Activated CD4-positive, alpha-beta T cell treated with anti-CD3 and anti-CD28 coated beads for 4 hours (primary cell): ENCODE measurements around the gene GREB1.

Experiments
- DNase-seq, 2 donors: peaks; one replicate each; pipeline ENCODE4 v3.0.0-alpha.2; 2020

Gene GREB1

DNA sequence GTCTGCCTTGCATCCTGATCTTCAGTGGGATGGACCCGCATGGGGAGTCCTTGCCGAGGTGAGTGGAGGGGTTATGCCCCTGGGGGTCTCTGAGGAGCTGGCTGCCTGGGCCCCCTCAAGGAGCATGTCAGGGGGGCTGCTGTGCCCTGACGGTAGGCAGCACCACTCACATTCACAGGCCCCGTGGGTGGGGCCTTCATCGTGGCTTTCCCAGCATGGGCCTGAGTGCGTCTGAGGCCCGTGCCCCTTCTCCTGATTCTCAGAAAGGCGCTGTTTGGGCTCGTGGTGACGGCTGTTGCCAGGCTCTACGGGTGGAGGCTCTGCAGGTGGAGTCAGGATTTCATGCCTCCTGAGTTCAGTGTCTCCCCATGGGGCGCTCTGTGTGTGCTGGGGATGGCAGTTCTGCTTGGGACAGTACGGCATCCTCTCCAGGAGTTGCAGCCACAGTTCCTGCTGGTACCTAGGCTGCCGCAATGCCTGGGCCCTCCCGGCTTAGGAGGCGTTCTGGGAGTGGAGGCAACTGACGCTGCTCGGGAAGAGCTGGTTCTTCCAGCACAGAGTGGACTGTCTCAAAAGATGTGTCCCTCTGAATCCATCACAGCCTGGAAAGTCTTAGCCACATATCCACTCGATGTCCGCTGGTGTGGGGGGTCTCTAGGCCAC is 78.8 kb downstream of the GREB1 start:
- no peak for DNase-seq

DNA sequence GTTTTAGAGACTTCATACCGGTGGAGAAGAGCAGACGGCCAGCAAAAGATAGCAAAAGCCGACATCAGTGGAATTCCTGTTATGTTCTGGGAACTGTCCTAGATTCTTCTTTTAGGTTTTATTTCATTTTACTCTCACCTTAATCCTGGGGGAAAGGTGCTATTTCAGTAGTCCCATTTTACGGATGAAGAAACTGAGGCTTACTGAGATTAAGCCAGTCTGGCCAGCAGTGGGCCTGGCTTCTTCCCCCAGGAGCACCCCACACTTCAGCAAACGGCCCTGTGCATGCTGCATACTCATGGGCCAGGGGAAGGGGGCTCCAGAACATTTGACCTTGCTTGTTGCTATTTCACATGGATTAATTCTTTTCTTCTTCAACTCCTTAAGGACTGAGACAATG is 79.5 kb downstream of the GREB1 start:
- no peak for DNase-seq

DNA sequence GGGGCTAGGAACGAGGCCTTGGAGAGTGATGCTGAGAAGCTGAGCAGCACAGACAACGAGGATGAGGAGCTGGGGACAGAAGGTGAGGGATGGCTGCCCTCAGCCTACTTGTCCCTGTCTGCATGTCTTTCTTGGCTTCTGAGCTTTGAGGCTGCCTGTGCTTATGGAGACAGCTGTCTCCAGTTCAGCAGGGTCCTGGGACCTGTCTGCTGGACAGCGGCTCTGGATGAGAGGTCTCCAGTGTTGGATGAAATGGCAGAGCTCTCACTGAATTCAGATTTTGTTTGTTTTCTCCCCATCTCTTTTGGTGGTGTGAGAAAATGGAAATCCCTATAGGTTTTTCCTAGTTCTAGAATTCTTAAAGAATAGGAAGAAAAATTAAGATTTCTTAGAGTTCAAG is 81.4 kb downstream of the GREB1 start:
- no peak for DNase-seq

DNA sequence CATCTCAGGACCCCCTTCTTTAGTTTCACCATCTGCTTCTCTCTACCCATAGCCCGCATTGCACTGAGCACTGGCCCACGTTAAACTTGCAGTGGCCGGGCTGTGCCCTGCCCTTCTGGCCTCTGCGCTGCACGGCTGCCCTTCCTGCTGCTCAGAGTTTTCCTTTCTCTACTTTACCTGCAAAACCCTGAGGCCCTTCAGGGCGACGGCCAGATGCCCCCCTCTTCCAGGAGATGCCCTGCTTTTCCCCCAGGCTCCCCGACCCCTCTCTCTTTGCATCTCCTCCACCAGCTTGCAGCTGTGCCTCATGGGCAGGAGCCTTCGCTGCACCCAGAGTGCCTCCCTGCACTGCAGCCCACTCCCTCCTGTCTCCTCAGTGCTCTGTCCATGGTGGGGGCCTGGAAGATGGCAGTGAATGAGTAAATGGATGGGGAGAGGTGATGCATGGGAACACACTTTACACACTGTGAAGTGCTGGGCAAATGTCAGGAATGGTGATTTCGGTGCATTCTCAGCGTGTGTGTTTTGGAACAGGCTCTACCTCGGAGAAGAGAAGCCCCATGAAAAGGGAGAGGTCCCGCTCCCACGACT is 82.3 kb downstream of the GREB1 start:
- no peak for DNase-seq

DNA sequence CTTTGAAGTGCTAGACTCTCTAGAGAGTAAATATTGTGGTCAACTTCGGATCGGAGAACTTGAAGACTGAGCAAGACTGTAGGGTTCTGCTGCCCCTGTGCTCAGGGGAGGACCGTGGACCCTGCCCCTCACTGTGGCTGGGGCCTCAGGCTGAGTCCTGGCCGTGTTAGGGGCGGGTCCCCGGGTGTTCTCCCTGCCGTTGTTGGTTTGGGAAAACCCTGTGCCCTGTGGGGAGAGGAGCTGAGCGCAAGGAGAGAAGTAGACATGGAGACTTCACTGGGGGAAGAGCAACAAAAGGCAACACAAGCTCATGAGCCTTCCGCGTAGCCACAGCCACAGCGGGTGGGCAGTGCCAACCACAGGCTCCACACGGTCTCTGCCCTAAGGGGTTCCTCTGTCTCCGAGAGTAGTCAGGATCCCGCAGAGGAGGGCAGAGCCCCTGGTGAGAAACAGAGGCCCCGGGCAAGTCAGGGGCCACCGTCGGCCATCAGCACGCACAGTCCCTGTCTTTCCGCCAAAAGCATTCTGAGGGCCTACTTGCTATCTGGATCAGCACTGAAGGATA is 83.1 kb downstream of the GREB1 start:
- no peak for DNase-seq

DNA sequence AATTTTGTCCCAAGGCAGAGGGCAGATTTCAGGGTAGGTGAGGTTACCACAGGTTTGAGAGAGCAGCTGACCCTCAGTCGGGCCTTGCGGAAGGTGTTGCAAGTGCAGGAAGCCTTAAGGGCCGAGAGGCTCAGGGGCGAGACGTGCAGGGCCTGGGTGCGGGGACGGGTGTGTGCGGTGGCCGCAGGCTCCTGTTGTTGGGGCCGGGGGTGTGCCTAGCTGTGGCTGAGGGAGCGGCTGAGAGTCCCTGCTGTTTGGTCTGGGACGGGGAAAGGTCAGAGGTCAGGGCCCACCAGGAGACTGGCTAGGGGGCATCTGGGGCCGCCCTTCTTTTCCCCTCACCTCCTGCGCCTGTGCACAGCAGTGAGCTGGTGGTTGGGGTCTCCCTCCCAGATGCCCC is 83.7 kb downstream of the GREB1 start:
- no peak for DNase-seq

DNA sequence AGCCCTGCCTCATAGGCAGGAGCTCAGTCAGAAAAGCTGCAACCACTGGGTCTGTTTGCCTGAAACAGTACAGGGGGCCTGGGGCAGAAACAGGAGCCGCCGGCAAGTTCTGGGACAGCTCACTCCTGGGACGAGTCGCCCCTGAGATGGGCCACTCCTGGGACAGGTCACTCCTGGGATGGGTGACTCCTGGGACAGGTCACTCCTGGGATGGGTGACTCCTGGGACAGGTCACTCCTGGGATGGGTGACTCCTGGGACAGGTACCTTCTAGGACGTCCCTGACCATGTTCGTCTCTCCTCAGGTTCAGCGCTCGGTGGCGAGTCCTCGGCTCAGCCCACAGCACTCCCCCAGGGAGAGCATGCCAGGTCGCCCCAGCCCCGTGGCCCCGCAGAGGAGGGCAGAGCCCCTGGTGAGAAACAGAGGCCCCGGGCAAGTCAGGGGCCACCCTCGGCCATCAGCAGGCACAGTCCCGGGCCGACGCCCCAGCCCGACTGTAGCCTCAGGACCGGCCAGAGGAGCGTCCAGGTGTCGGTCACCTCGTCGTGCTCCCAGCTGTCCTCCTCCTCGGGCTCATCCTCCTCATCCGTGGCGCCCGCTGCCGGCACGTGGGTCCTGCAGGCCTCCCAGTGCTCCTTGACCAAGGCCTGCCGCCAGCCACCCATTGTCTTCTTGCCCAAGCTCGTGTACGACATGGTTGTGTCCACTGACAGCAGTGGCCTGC is 84.3 kb downstream of the GREB1 start:
- DNase-seq = no peak

DNA sequence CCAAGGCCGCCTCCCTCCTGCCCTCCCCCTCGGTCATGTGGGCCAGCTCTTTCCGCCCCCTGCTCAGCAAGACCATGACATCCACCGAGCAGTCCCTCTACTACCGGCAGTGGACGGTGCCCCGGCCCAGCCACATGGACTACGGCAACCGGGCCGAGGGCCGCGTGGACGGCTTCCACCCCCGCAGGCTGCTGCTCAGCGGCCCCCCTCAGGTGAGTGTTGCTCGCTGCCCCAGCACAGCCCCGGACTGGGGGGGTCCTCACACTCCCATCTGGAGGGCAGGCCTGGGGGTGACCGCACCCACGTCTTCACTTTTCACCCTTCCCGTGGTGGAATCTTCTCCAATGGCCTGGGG is 84.8 kb downstream of the GREB1 start:
- DNase-seq = no peak

DNA sequence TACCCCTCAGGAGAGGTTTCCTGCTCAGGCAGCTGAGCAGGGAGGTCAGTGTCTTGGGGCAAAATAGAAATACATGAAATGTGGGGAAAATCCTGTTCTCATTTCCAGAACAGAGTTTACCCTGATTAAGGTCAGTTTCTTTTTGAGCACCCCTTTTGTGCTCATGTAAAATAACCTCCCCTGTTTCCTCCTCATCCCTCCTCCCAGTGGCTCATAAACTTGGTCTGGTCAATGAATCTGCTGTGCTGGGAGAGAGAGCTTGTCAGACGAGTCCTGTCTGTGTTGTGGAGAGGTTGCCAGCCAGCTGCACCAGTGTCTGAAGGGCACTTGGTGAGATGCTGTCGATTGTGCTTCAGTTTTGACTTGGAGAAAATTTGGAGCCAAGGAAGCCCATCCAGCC is 87.6 kb downstream of the GREB1 start:
- DNase-seq = no peak

DNA sequence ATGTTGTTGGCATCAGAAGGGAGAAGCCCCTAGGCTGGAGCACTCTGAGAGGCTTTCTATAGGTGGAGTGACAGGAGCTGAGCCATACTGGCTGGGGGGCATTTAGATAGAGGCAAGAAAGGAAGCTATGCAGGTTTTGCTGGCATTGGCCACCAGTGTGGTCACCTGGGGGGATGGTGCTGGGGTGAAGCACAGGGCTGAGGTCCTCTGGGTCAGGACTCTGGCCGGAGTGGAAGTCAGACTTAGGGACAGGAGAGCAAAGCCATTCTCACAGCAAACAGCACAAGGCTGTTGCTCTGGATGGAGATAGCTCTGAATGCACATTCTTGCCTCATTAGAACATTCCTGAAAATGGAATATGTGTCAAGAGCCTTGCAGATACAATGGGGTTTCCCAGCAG is 88.8 kb downstream of the GREB1 start:
- DNase-seq = no peak

DNA sequence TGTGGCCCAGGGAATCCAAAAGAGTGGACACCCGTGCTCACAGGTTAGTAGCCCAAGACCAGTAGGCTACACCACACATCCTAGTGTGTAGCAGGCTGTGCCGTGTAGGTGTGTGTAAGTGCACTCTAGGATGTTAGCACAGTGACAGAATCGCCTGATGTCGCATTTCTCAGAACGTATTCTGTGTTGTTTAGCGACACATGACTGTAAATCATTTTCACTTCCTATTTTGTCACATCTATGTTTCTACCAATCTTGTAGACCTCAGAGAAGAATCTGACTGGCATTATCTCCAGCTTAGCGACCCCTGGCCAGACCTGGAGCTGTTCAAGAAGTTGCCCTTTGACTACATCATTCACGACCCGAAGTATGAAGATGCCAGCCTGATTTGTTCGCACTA is 91.0 kb downstream of the GREB1 start:
- no peak for DNase-seq

DNA sequence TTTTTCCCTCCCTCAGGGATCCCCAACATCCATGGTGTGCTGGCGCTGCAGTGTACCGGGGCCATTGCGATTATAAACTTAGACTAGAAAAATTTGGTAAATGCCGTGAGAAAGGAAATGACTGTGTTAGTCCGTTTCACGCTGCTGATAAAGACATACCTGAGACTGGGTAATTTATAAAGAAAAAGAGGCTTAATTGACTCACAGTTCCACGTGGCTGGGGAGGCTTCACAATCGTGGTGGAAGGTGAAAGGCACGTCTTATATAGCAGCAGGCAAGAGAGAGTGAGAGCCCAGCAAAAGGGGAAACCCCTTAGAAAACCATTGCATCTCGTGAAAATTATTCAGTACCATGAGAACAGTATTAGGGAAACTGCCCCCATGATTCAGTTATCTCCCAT is 91.8 kb downstream of the GREB1 start:
- DNase-seq = no peak

DNA sequence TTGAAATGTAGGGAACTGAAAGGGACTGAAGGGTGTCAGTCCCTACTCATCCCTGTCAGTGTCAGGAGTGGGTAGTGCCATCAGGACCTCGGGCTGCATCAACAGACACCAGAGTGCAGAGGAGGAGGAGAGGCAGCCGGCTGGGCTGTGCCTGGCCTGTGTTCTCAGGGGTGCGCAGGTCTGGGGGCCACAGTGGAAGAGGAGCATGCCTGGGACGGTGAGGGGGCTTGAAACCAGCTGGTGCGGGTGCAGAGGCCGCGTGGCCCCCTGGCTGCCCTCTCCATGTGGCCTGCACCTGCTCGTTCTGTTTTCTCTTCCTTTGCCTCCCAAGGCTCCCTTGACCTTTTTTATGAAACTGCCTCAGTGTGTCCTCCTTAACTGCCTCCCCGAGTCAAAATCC is 94.8 kb downstream of the GREB1 start:
- no peak for DNase-seq

DNA sequence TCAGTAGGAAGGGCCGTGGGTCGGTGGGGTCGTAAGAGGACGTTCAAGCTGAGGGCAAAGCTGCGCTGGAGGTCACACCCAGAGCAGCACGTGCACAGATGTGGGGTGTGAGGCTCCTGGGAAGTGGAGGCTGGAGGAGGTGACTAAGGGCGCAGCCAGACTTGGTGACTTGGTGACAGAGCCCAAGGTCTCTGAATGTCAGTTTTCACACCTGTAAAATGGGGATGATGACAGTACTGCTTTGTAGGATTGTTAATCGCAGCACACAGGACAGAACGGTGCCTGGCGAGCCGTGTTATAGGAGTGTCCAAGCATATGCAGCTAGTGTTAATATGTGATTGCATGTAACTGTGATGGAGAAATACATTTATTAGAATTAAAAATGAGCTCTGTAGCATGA is 95.4 kb downstream of the GREB1 start:
- DNase-seq = no peak

DNA sequence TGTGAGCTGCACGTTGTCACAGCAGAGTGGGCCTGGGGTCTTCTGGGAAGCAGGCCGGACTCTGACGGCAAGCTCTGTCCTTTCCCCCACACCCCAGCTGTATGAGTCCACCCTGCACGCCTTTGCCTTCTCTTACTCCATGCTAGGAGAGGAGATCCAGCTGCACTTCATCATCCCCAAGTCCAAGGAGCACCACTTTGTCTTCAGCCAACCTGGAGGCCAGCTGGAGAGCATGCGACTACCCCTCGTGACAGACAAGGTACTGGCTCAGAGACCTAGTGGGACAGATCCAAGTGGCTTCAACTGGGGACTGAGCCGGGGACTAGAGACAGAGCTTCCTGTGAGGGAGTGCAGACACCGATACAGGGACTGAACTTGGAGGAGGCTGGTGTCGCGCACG is 96.0 kb downstream of the GREB1 start:
- no peak for DNase-seq

DNA sequence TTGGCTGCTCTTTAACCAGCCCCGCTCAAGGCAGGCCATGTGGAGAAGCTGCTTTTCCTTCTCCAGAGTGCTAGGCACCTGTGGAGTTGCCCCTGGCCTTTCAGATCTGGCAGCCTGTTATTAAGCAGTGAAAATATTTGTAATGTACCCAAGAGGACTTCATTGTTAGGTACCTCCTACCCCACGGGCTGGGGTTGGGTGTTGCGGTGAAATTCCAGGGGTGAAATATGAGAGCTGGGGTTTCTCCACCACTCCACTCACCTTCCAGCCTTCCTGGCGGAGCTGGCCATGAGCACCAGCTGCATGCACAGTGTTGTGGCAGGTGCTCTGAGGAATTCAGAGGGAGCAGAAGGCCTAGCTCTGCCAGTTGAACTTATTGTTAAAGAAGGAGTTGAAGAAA is 97.0 kb downstream of the GREB1 start:
- no peak for DNase-seq

DNA sequence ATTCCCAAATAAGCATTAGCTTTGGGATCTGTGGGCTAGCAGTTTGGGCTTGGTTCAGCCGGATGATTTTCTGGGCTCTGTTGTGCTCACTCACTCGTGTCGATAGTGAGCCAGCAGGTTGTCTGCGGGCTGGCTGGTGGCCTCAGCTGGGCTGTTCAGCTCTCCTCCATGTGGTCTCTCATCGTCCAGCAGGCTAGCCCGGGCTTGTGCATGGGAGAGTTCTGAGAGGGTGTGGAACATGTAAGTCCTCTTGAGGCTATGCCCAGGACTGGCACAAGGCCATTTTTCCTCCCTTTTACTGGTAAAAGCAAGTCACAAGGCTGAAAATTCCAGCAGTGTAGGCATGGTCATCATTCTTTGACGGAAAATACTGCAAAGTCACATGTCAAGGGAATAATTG is 97.6 kb downstream of the GREB1 start:
- no peak for DNase-seq

DNA sequence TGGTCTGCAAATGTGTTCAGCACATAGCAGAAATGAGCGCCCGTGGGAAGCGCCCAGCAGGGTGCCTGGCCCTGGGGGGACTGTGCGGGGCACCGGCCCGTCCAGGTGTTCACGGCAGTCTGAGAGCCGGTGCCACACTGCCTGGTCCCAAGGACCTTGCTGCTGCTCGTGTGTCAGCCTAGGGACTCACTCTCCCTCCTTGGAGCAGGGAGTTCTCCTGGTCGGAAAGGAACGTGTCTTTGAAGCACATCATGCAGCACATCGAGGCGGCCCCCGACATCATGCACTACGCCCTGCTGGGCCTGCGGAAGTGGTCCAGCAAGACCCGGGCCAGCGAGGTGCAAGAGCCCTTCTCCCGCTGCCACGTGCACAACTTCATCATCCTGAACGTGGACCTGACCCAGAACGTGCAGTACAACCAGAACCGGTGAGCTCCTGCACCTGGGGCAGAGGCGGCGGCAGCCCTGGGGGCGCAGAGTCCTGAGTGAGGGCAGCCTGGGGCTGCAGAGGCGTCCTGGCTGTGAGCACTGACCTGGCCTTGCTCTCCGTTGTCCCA is 100.2 kb downstream of the GREB1 start:
- DNase-seq = no peak

DNA sequence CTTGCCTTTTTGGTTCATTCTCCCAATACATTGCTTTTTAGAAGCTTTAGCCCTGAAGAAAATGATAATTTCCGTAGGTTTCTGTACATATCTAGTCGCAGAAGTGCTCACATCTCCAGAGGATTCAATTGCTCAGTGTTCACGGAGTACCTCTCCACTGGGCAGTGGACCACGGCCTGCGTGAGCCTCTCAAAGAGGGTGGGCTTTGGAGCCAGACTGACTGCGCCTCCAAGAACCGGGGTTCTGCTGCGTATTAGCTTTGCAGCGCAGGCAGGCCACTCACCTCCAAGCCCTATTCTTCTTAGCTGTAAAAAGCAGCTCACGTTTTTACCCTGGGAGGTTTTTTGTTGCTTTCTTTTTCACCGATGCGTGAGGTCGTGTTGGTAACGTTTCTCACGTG is 100.7 kb downstream of the GREB1 start:
- DNase-seq = no peak

DNA sequence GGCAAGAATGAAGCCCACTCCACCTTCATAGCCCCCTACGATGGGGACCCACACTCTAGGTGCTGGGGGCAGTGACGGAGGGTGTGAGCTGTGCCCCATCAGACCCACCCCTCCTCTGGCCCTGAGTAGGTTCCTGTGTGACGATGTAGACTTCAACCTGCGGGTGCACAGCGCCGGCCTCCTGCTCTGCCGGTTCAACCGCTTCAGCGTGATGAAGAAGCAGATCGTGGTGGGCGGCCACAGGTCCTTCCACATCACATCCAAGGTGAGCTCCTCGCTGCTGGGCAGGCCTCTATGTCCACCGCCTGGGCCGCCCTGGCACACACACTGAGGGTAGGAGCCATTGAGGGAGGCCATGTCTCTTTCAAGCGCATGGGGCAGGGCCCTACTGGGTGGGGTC is 101.3 kb downstream of the GREB1 start:
- no peak for DNase-seq

DNA sequence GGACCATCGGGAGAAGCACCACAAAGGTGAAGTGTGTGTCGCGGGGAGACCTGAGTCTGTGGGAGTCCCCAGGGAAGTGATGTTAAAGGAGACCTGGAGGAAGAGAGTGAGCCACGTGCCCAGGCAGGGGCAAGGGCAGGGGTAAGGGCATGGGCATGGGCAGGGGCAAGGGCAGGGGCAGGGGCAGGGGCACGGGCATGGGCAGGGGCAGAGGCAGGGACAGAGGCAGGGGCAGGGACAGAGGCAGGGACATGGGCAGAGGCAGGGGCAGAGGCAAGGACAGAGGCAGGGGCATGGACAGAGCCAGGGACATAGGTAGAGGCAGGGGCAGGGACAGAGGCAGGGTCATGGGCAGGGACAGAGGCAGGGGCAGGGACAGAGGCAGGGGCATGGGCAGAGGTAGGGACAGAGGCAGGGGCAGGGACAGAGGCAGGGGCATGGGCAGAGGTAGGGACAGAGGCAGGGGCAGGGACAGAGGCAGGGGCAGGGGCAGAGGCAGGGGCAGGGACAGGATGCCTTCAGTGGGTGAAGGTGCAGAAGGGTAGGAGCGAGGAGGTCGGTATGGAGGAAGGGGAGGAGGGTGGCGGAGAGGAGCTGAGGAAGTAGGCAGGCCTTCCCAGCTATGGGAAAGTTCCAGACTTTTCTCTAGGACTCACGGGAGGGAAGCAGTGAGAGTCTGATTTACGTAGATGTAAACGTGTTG is 102.9 kb downstream of the GREB1 start:
- DNase-seq = no peak

DNA sequence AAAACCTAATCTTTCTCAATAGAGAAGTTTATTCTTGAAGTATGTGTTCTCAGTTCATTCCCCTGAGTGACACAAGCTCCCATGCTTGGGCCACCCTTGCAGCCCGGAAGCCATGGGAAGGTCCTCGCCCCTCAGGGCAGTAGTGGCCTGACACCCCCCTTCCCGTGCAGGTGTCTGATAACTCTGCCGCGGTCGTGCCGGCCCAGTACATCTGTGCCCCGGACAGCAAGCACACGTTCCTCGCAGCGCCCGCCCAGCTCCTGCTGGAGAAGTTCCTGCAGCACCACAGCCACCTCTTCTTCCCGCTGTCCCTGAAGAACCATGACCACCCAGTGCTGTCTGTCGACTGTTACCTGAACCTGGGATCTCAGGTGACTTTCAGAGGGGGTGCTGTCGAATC is 103.7 kb downstream of the GREB1 start:
- DNase-seq = no peak

DNA sequence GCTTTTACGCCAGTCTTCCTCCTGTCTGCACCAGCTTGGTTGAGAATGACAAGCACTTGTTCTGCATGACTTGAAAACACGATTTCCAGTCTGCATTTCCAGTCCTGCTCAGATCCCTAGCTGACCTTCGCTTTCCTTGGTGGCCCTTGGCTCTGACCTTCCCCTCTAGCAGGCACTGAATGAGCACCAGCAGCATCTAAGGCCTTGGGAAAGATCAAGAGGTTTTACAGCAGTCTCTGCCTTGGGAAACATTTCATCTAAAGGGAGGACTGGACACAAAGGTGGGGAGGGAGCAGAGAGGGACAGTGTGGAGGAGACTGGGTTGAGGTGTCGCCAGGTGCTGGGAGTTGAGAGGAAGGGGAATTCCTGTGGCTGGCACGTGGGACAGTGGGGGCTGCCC is 105.7 kb downstream of the GREB1 start:
- DNase-seq = no peak

DNA sequence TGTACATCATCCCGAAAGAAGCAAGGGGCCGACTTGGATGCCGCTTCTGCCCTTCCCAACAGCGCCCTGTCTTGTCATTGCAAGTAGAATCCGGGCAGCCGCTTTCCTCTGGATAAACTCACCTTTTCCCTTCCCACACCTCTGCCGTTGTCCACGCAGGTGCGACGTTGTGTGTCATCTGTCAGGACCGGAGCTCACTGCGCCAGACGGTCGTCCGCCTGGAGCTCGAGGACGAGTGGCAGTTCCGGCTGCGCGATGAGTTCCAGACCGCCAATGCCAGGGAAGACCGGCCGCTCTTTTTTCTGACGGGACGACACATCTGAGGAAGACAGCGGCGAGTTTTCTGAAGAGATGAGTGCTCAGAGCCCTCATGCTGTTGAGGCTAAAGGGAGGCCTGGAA is 106.3 kb downstream of the GREB1 start:
- no peak for DNase-seq
